HEK293T (cell line): ENCODE measurements around the gene NDC1.

Experiments used
- CTCF ChIA-PET: fragments of 350-600 bp; formaldehyde crosslinking; extraction: SDS; loops from one replicate; lab custom pipeline; 2021; ENCODE audit warnings: antibody characterized with exemption, inconsistent platforms; lab: Yijun Ruan, JAX
- POLR2A ChIA-PET: fragments of 350-600 bp; formaldehyde crosslinking; extraction: SDS; loops from one replicate; lab custom pipeline; 2020; ENCODE audit warnings: antibody characterized with exemption, inconsistent platforms; lab: Yijun Ruan, JAX
- DNase-seq: peaks from one replicate; pipeline ENCODE4 v3.0.0; 2012; ENCODE audit warnings: mixed read lengths; ENCODE audit errors: extremely low spot score
- ARNT ChIP-seq: fragments of 450-650 bp; IDR thresholded peaks from 2 replicates; pipeline ENCODE4 v1.6.1; 2017; ENCODE audit warnings: mild to moderate bottlenecking
- BHLHE40 ChIP-seq: fragments of 450-650 bp; IDR thresholded peaks from 2 replicates; pipeline ENCODE4 v1.6.1; 2016; ENCODE audit warnings: mild to moderate bottlenecking, moderate library complexity, borderline replicate concordance
- CTBP1 ChIP-seq: fragments of 450-650 bp; IDR thresholded peaks from 2 replicates; pipeline ENCODE4 v1.6.1; 2016; ENCODE audit warnings: borderline replicate concordance
- ELF4 ChIP-seq: fragments of 450-650 bp; IDR thresholded peaks from 2 replicates; pipeline ENCODE4 v1.6.1; 2017; ENCODE audit warnings: antibody characterized with exemption
- FOXA1 ChIP-seq: fragments of 450-650 bp; IDR thresholded peaks from 2 replicates; pipeline ENCODE4 v1.6.1; 2016; ENCODE audit warnings: mild to moderate bottlenecking
- FOXK2 ChIP-seq: fragments of 450-650 bp; IDR thresholded peaks from 2 replicates; pipeline ENCODE4 v1.6.1; 2016; ENCODE audit warnings: mild to moderate bottlenecking
- FOXM1 ChIP-seq: fragments of 450-650 bp; IDR thresholded peaks from 2 replicates; pipeline ENCODE4 v1.6.1; 2017; ENCODE audit warnings: mild to moderate bottlenecking, borderline replicate concordance
- HDGF ChIP-seq: fragments of 450-650 bp; IDR thresholded peaks from 2 replicates; pipeline ENCODE4 v1.6.1; 2017; ENCODE audit warnings: antibody characterized with exemption, borderline replicate concordance
- L3MBTL2 ChIP-seq: fragments of 450-650 bp; conservative IDR thresholded peaks from 2 replicates; pipeline ENCODE4 v1.6.1; 2016; ENCODE audit warnings: mild to moderate bottlenecking
- LEF1 ChIP-seq: fragments of 450-650 bp; IDR thresholded peaks from 2 replicates; pipeline ENCODE4 v1.6.1; 2017; ENCODE audit warnings: mild to moderate bottlenecking, borderline replicate concordance
- NFRKB ChIP-seq: fragments of 450-650 bp; IDR thresholded peaks from 2 replicates; pipeline ENCODE4 v1.6.1; 2016; ENCODE audit warnings: mild to moderate bottlenecking, moderate library complexity
- SP1 ChIP-seq: fragments of 450-650 bp; IDR thresholded peaks from 2 replicates; pipeline ENCODE4 v1.6.1; 2017
- SUZ12 ChIP-seq: fragments of 450-650 bp; IDR thresholded peaks from 2 replicates; pipeline ENCODE4 v1.6.1; 2016; ENCODE audit warnings: mild to moderate bottlenecking
- TARDBP ChIP-seq: fragments of 450-650 bp; IDR thresholded peaks from 2 replicates; pipeline ENCODE4 v1.6.1; 2016
- ZNF384 ChIP-seq: fragments of 450-650 bp; IDR thresholded peaks from 2 replicates; pipeline ENCODE4 v1.6.1; 2016
- TF ChIP-seq, protein P1 (sequence below): fragments of 450-650 bp; IDR thresholded peaks from 2 replicates; pipeline ENCODE4 v1.6.1; 2016

NDC1 gene

DNA sequence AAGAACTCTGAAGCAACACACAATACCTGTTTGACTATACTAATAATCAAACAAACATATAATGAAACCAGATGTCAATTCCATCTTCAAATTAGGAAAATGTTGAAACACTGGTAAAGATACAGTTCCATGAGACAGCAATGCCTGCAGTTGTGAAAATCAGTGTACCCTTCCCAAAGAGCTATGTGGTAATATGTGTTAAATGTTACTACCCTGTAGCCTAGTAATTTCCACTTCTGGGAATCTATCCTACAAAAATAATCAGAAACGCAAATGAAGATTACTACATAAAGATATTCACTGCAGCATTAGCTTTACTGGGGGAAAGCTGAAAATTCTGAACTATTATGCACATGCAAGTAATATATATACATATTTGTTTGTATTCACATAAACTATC is 116.1 kb downstream of the NDC1 start:
- no peak for TF ChIP-seq NFRKB
- TF ChIP-seq, protein P1, sequence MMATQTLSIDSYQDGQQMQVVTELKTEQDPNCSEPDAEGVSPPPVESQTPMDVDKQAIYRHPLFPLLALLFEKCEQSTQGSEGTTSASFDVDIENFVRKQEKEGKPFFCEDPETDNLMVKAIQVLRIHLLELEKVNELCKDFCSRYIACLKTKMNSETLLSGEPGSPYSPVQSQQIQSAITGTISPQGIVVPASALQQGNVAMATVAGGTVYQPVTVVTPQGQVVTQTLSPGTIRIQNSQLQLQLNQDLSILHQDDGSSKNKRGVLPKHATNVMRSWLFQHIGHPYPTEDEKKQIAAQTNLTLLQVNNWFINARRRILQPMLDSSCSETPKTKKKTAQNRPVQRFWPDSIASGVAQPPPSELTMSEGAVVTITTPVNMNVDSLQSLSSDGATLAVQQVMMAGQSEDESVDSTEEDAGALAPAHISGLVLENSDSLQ, result no peak
- no peak for TF ChIP-seq FOXK2
- TF ChIP-seq SUZ12, result no peak
- no peak for TF ChIP-seq TARDBP
- no peak for TF ChIP-seq BHLHE40
- no peak for TF ChIP-seq CTBP1
- no peak for TF ChIP-seq FOXM1
- TF ChIP-seq ELF4, result no peak
- TF ChIP-seq ARNT, result no peak
- TF ChIP-seq HDGF, result no peak
- TF ChIP-seq FOXA1, result no peak
- no peak for TF ChIP-seq SP1
- no peak for TF ChIP-seq L3MBTL2
- no peak for TF ChIP-seq LEF1
- TF ChIP-seq ZNF384, result no peak
- POLR2A ChIA-PET, result no interaction called here
- no peak for DNase-seq
- CTCF ChIA-PET, result no interaction called here

DNA sequence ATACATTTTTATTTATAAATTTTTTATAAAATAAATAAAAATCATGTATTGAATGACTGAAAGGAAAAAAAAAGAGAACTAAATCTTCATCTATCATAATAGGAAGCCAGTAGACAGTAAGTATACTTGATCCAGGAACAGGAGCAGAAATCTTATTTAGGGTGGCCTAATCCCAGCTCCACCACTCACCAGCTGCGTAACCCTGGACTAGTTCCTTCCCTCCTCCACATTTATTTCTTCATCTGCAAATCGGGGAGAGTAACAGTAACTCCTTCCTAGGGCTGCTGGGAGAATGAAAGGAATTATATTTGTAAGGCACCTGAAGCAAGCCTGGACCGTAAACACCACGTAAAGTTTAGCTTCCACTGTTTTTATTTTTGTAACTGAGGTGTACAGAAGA is 117.0 kb downstream of the NDC1 start:
- ChIA-PET CTCF (no interaction called here), POLR2A (no interaction called here)
- TF ChIP-seq, protein P1, result no peak
- TF ChIP-seq ELF4, result no peak
- TF ChIP-seq LEF1, result no peak
- no peak for TF ChIP-seq ZNF384
- no peak for DNase-seq

DNA sequence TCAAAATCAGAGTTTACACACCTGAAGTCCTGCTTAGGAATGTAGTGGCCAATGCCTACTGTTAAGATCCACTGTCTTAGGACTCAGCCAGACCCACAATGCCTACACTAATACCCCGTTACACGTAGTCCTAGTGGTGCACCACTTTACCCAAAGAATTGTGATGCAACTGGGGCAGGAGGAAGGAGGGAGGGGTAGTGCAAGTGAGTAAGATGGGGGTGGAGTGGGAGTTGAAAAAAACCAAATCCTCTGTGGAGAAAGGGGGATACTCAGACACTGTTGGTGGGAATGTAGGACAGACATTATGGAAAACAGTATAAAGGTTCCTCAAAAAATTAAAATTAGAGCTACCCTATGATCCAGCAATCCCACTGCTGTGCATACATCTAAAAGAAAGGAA is 118.6 kb downstream of the NDC1 start:
- no peak for DNase-seq
- POLR2A ChIA-PET, result no interaction called here
- CTCF ChIA-PET, result no interaction called here
- TF ChIP-seq LEF1 (no peak), HDGF (no peak), TARDBP (no peak), FOXK2 (no peak), NFRKB (no peak), ARNT (no peak), SP1 (no peak), FOXA1 (no peak), CTBP1 (no peak), L3MBTL2 (no peak), SUZ12 (no peak), ZNF384 (no peak), ELF4 (no peak)
- TF ChIP-seq, protein P1, result no peak

DNA sequence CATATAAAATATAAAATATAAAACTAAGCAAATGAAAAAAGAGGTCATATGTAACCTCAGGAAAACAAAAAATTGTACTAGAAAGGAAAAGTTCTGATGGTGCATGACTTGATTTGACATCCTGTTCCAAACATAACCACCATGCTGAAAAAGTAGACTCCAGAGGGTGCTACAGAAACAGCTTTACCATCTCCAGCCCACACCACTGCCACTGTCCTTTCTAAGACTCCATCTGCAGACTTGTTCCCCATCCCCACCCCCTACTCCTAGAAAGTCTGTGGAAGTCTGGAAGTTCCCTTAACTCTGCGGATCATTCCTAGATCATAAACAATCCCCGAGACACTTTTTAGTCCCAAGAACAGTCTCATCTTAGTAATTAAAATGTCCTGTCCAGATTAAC is 119.7 kb downstream of the NDC1 start:
- POLR2A ChIA-PET, result no interaction called here
- CTCF ChIA-PET, result no interaction called here
- no peak for DNase-seq
- TF ChIP-seq SP1, result no peak
- TF ChIP-seq FOXA1, result no peak
- TF ChIP-seq ARNT, result no peak
- TF ChIP-seq CTBP1, result no peak
- no peak for TF ChIP-seq HDGF
- TF ChIP-seq FOXM1, result no peak

DNA sequence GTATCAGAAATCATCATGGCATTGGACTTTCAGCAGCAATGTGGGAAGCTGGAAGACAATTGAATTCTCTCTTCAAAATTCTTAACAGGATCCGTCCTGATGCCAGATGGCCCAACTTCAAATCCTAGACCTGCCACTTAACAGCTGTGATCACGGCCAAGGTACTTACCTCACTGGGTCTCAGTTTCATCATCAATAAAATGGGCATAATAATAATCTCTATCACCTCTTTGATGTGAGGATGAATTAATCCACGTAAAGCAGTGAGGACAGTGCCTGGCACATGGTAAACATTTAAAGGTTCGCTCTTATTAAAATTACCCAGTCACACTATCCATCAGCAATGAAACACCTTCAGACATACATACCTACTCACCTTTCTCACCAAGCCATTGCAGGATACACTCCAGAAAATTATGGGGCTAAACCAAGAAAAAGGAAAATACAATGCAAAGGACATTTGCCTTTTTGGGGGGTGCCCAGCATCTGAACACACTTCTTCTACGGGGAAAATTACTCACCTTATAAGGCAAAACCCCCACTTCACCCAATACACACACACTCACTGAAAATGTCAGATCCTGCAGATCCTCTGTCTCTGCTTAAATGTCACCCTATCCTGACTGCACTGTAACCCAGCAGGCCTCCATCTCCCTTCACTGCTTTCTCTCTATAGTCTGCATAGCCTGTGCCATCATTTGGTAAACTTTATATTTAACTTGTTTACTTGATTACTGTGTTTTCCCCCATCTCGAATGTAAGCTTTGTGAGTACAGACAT is 120.9 kb downstream of the NDC1 start:
- ChIA-PET CTCF (interaction anchor here (1.3 to 1.8 kb wide), 2 partner anchors 13 to 231 kb away, joined by 3 to 7 read pairs; no protein-coding TSS in a partner anchor), POLR2A (no interaction called here)
- no peak for TF ChIP-seq CTBP1
- TF ChIP-seq ELF4, result no peak
- TF ChIP-seq, protein P1, result no peak
- TF ChIP-seq FOXM1, result no peak
- no peak for TF ChIP-seq SUZ12
- TF ChIP-seq FOXA1, result no peak
- no peak for TF ChIP-seq HDGF
- no peak for TF ChIP-seq L3MBTL2
- no peak for TF ChIP-seq FOXK2
- no peak for TF ChIP-seq SP1
- no peak for TF ChIP-seq LEF1
- TF ChIP-seq ZNF384, result no peak
- TF ChIP-seq BHLHE40, result no peak
- no peak for TF ChIP-seq NFRKB
- TF ChIP-seq ARNT, result no peak
- TF ChIP-seq TARDBP, result no peak
- no peak for DNase-seq

DNA sequence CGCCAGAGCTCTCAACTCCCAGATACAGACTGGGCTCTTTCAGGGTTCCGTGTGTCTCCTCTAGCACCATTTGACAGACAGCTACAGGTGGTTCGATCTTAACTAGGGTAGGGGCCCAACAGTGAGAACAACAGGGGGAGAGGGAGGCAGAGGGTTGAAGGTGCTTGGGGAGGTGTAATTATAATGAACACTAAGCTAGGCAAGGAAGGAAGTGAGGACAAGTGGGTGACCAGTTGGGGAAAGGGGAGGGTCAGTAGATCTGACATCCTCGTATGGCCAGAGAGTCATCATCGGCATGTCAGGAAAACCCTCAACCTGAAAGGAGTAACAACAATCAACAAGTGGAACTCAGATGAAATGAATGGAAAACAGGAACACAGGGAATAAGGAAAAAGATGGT is 121.9 kb downstream of the NDC1 start:
- DNase-seq, result no peak
- TF ChIP-seq, protein P1, result no peak
- TF ChIP-seq FOXK2 (no peak), FOXM1 (no peak)
- ChIA-PET POLR2A (interaction anchor here (1.0 to 1.6 kb wide), 4 partner anchors 14 to 122 kb away, joined by 3 to 5 read pairs (median 4); partner anchors contain the start of gene NDC1), CTCF (interaction anchor here (0.6 to 2.0 kb wide), 26 partner anchors 9 to 324 kb away, joined by 3 to 19 read pairs (median 4); no protein-coding TSS in a partner anchor)
